Measurements from ENCODE around the gene ACOT4.
"Not testable (repeated sequence)": the region's sequence is repeated elsewhere in the genome, so short reads cannot be mapped to it uniquely, and the experiment has no call there.

The ACOT4 gene

DNA sequence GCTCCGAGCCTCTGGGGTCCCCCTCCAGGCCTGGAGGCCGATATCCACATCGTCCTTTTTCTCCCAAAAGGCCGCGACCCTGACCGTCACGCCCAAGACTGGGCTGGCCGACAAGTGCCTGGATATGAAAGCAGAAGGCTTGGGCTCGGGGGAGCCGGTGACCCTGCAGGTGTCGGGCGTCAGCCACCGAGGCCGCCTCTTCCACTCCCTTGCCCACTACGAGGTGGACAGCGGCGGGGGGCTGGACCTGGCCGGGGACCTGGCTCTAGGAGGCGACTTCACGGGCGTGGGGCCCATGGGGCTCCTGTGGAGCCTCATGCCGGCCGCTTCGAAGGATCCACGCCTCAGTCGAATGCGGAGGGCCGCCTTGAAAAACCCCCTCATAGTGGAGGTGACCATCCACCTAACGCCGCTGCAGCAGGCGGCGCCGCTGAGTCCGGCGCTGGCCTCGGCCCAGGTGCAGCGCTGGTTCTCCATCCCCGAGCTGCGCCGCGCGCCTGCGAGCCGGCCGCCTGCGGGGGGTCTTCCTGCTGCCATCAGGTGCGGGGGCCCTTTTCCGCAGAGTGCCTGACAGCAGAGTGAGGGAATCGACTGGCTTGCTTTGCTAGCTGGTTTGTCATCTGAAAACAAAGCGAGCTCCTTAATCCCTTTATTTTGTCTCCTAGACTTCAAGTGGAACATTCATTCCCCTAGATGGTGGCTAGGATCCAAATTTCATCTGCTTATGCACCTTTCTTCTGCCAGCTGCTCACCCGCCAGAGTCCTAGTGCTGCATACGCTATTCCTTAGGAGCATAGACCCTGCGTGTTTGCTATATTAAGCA is 42.5 kb downstream of the ACOT4 start:
- DNase-seq: peak; percentile 38

GRCh38 chr14:73636355-73636754 is 44.7 kb downstream of the ACOT4 start:
- not testable (repeated sequence) for DNase-seq

GRCh38 chr14:73637830-73638229 is 46.2 kb downstream of the ACOT4 start:
- no peak for DNase-seq

DNA sequence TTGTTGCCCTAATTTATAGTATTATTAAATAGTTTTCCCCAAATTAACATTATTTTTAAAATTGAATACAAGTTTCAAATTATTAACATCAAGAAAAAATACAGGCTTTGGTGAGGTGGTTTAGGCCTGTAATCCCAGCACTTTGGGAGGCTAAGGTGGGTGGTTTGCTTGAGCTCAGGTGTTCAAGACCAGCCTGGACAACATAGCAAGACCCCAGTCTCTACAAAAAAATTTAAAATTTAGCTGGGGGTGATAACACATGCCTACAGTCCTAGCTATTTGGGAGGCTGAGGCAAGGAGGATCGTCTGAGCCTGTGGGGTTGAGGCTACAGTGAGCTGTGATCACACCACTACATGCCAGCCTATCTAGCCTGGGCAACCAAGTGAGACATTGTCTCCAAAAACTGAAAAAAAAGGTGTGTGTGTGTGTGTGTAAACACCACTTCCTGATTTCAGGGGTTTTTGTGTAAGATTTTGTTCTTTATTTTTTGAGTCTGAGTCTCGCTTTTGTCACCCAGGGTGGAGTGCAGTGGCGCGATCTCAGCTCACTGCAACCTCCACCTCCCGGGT is 49.2 kb downstream of the ACOT4 start:
- DNase-seq: no peak

DNA sequence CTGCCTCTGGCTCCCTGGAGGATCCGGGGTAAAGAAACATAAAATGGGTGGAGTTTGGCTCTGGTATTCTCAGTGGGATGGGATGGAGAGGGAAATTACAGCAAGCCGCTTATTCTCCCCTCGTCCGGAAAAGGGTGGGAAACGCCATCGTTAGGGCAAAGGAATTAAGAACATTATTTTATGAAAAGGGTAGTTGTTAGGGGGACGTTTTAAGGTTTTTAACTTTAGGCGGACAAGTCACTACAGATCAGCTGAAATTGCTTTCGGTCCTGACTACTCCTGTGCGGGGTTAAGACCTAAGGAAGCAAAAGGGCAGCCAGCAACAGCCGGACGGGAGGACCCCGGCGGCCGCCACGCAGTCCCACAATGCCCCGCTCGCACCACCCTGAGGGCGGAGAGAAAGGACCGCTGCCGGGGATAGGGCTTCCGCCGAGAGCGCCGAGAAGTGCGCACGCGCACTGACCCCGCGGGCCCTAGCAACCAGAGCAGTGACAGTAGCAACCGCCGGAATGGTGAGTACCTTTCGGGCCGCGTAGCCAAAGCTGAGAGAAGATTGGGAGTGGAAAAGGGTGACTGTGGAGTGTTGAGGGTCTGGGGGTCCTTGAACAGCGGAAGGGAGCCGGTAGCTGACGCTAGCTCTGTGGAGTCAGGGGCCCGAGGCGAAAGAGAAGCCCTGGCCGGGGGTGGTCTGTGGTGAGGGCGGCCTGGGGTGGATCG is 53.0 kb downstream of the ACOT4 start, which contains the start of gene DNAL1:
Gene DNAL1 (plus strand): TSS at position 456 of the 717 bp plus-strand sequence. CDS start 54 bp downstream, at position 510.
- DNase-seq: peak; percentile 76

GRCh38 chr14:73645248-73645610 is 53.6 kb downstream of the ACOT4 start:
- DNase-seq: no peak

All from NCI-H774 (cell line).